ENCODE data around the gene PCOLCE2.

GRCh38 chr3:142817356-142817755, 71.5 kb downstream of the PCOLCE2 start:
- TF ChIP-seq CTCF (IDR thresholded peaks at IDR 0.05; ENCODE audit: low read length) (no peak), EZH2 (IDR thresholded peaks at IDR 0.05; ENCODE audit: borderline replicate concordance, low read length) (no peak)
